H1 (cell line): ENCODE results near the gene SPEM3.

Source experiments
- EGR1 ChIP-seq: IDR thresholded peaks from 2 replicates; pipeline ENCODE4 v1.6.1; 2011; ENCODE audit warnings: low read depth, low read length, borderline replicate concordance
- POLR2AphosphoS5 ChIP-seq: IDR thresholded peaks from 2 replicates; pipeline ENCODE4 v1.6.1; 2011; ENCODE audit warnings: low read depth, low read length
- TF ChIP-seq, protein P1 (sequence below), 3 experiments: IDR thresholded peaks; 1 replicate in 2 of 3; 2 replicates in 1 of 3; pipeline versions ENCODE4 v1.5.1 to v1.6.1; 2011; ENCODE audit warnings: low read length in 3 of 3, mild to moderate bottlenecking in 3 of 3, inconsistent platforms in 2 of 3, low read depth in 1 of 3, moderate library complexity in 1 of 3; ENCODE audit not compliant: insufficient read depth in 1 of 3; ENCODE audit errors: control extremely low read depth in 1 of 3

GRCh38 chr17:7405350-7406234, 23.1 kb upstream of the SPEM3 start:
- TF ChIP-seq, protein P1, sequence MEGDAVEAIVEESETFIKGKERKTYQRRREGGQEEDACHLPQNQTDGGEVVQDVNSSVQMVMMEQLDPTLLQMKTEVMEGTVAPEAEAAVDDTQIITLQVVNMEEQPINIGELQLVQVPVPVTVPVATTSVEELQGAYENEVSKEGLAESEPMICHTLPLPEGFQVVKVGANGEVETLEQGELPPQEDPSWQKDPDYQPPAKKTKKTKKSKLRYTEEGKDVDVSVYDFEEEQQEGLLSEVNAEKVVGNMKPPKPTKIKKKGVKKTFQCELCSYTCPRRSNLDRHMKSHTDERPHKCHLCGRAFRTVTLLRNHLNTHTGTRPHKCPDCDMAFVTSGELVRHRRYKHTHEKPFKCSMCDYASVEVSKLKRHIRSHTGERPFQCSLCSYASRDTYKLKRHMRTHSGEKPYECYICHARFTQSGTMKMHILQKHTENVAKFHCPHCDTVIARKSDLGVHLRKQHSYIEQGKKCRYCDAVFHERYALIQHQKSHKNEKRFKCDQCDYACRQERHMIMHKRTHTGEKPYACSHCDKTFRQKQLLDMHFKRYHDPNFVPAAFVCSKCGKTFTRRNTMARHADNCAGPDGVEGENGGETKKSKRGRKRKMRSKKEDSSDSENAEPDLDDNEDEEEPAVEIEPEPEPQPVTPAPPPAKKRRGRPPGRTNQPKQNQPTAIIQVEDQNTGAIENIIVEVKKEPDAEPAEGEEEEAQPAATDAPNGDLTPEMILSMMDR (IDR thresholded peaks at IDR 0.05; ENCODE audit: control extremely low read depth in 1 of 3, insufficient read depth in 1 of 3, low read depth in 1 of 3, low read length in 3 of 3), result no peak
- no peak for TF ChIP-seq EGR1
- no peak for TF ChIP-seq POLR2AphosphoS5
